Osteoblast (primary cell): Measurements from ENCODE around the gene ZBED4. TPM values are rescaled to one million over a fixed set of nuclear protein-coding genes. Genes with fewer than 3 reads are reported as not detected.
A peak's percentile ranks its signal among the peaks of the same experiment; 100 is the strongest.

Experiments used
- DNase-seq: peaks from one replicate; pipeline ENCODE4 v3.0.0; 2011; ENCODE audit warnings: low spot score, mixed read lengths; ENCODE audit not compliant: insufficient read length; ENCODE audit errors: missing footprints
- H2AFZ ChIP-seq: 2 replicates; pipeline ENCODE4 v1.6.0; 2011; ENCODE audit warnings: mild to moderate bottlenecking, low read length
- H3K27ac ChIP-seq: 2 replicates; pipeline ENCODE4 v1.5.1; 2011; ENCODE audit warnings: mild to moderate bottlenecking, low read depth, low read length, moderate library complexity
- H3K27me3 ChIP-seq: 2 replicates; pipeline ENCODE4 v1.6.0; 2012; ENCODE audit warnings: mild to moderate bottlenecking, control low read depth, inconsistent platforms, low read length, moderate library complexity; ENCODE audit not compliant: insufficient read depth
- H3K36me3 ChIP-seq: 2 replicates; pipeline ENCODE4 v1.5.1; 2011; ENCODE audit warnings: mild to moderate bottlenecking, low read length, control low read depth, moderate library complexity; ENCODE audit not compliant: insufficient read depth
- H3K4me1 ChIP-seq: 2 replicates; pipeline ENCODE4 v1.5.1; 2011; ENCODE audit warnings: mild to moderate bottlenecking, low read length, control low read depth, moderate library complexity; ENCODE audit not compliant: insufficient read depth
- H3K4me2 ChIP-seq: 2 replicates; pipeline ENCODE4 v1.6.0; 2011; ENCODE audit warnings: mild to moderate bottlenecking, low read length; ENCODE audit not compliant: insufficient read depth
- H3K4me3 ChIP-seq: fragments of 200-600 bp; sonication (generic); 3 replicates; pipeline ENCODE4 v1.5.1; 2012; ENCODE audit warnings: mild to moderate bottlenecking, low read length, inconsistent platforms; ENCODE audit not compliant: insufficient read depth
- H3K79me2 ChIP-seq: 2 replicates; pipeline ENCODE4 v1.6.0; 2012; ENCODE audit warnings: mild to moderate bottlenecking, low read length, control low read depth, inconsistent platforms; ENCODE audit not compliant: insufficient read depth
- H3K9me3 ChIP-seq: 2 replicates; pipeline ENCODE4 v1.5.1; 2011; ENCODE audit warnings: low read depth, low read length, control low read depth
- H4K20me1 ChIP-seq: 2 replicates; pipeline ENCODE4 v1.6.0; 2012; ENCODE audit warnings: mild to moderate bottlenecking, low read length, control low read depth; ENCODE audit not compliant: insufficient read depth
- total RNA-seq: library from RNA; depleted of rRNA; stranded (reverse); fragments of >200 nt; gene quantifications from 2 replicates; pipeline ENCODE4 v1.2.3, GENCODE V29; 2012
- TF ChIP-seq, protein P1 (sequence below): IDR thresholded peaks from 2 replicates; pipeline ENCODE4 v1.5.1; 2011; ENCODE audit warnings: mild to moderate bottlenecking, low read depth, low read length, moderate library complexity; ENCODE audit errors: extremely low read depth

ZBED4 gene
- total RNA-seq, 1 donor: 8.3 TPM

DNA sequence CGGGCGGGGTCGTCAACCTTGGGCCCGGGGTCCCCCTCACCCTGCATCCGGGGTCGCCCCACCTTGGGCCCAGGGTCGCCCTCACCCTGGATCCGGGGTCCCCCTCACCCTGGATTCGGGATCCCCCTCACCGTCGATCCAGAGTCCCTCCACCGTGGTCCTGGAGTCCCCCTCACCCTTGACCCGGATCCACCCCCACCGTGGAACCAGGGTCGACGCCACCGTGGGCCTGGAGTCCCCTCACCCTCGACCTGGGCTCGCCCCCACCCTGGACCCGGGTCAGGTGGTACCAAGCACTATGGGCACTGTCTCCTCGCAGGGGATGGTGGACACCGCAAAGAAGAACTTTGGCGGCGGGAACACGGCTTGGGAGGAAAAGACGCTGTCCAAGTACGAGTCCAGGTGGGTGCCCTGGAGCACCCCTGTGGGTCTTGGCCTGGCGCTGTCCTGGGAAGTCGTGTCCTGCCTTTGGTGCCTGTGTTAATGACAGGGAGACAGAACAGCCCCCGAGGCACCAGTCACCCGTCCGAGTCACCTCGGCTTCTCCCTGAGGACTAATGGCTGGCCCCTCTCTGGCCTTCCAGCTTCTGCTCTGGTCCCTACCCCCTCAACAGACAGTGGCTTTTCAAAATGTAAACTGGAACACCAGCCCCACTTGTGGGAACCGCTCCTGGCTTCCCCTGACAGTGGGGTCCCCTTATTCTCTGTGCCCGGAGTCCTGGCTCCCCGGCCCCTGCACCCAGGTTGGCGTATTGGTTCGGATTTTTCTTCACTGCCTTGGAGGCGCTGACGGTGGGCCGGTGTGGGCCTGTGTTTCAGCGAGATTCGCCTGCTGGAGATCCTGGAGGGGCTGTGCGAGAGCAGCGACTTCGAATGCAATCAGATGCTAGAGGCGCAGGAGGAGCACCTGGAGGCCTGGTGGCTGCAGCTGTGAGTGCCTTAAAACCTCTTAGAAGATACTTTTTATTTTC, 65.6 kb downstream of the ZBED4 start:
- TF ChIP-seq, protein P1, sequence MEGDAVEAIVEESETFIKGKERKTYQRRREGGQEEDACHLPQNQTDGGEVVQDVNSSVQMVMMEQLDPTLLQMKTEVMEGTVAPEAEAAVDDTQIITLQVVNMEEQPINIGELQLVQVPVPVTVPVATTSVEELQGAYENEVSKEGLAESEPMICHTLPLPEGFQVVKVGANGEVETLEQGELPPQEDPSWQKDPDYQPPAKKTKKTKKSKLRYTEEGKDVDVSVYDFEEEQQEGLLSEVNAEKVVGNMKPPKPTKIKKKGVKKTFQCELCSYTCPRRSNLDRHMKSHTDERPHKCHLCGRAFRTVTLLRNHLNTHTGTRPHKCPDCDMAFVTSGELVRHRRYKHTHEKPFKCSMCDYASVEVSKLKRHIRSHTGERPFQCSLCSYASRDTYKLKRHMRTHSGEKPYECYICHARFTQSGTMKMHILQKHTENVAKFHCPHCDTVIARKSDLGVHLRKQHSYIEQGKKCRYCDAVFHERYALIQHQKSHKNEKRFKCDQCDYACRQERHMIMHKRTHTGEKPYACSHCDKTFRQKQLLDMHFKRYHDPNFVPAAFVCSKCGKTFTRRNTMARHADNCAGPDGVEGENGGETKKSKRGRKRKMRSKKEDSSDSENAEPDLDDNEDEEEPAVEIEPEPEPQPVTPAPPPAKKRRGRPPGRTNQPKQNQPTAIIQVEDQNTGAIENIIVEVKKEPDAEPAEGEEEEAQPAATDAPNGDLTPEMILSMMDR: no peak
- Histone ChIP-seq H3K27me3 (no peaks in the 10 kb centered on the region), H3K27ac (peak overlapping the region; percentile 45), H3K79me2 (peaks cover 13% of the 10 kb centered on the region), H3K4me1 (peaks cover 7% of the 10 kb centered on the region), H2AFZ (peak overlapping the region; percentile 37), H3K36me3 (peaks cover 20% of the 10 kb centered on the region), H4K20me1 (peaks cover 3% of the 10 kb centered on the region), H3K9me3 (no peaks in the 10 kb centered on the region), H3K4me2 (peak overlapping the region; percentile 92), H3K4me3 (peak overlapping the region; percentile 93)
- peak; percentile 91 for DNase-seq

DNA sequence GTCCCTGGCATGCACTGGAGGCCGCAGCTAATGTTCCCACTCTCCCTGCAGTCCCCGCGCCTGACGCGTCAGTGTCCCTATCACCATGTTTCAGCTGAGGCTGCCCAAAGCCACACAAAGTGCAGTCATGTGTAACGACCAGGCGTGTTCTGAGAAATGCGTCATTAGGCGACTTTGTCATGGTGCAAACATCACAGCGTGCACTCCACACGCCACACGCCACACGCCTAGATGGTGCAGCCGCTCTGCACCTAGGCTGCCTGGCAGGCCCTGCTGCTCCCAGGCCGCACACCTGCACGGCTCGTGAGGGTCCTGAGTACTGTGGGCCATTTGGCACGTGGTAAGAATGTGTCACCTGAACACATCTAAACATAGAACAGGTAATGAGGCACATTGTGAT, 67.2 kb downstream of the ZBED4 start:
- Histone ChIP-seq H3K36me3 (peaks cover 22% of the 10 kb centered on the region), H3K4me2 (no peak overlapping the region), H3K79me2 (peaks cover 13% of the 10 kb centered on the region), H2AFZ (no peak overlapping the region), H3K9me3 (no peaks in the 10 kb centered on the region), H4K20me1 (peaks cover 3% of the 10 kb centered on the region), H3K27me3 (no peaks in the 10 kb centered on the region), H3K4me3 (no peak overlapping the region), H3K27ac (no peak overlapping the region), H3K4me1 (peaks cover 7% of the 10 kb centered on the region)
- TF ChIP-seq, protein P1: no peak
- DNase-seq: no peak

DNA sequence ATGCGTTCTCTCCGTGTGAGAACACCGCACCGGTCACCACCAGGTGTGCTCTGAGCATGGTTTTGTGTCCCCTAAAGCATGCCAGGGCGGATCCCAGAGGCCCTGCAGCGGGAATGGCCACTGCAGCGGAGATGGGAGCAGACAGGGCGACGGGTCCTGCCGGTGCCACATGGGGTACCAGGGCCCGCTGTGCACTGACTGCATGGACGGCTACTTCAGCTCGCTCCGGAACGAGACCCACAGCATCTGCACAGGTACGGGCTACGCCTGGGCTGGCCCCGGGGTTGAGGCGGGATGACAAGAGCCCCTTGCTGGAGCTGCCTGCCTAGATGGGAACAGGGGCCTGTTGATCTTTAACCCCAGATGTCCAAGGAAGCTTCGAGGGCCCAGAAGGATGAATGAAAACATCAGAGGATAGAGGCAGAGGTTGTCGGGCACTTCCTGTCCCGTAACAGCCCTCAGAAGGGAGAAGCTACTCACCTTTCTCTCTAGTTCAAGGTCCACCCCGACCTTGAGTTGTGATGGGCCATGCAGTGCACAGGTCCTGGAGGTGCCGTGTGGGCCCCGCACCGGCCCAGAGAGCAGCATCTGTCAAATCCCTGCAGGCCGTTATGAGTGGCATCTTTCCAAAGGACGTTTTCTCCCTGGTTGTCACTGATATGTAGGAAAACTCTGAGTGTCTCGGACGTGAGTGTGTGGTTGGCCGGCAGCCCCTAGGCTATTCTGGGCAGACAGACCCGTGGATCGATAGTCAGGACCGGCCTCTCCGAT, 68.0 kb downstream of the ZBED4 start:
- H3K4me2 ChIP-seq: no peak overlapping the region

More for the DNA sequence above, 68.0 kb downstream of the ZBED4 start:
- Histone ChIP-seq H3K4me1 (peaks cover 7% of the 10 kb centered on the region), H3K36me3 (peaks cover 22% of the 10 kb centered on the region), H3K9me3 (no peaks in the 10 kb centered on the region), H3K27ac (no peak overlapping the region), H3K27me3 (no peaks in the 10 kb centered on the region), H3K79me2 (peaks cover 13% of the 10 kb centered on the region), H4K20me1 (peaks cover 3% of the 10 kb centered on the region), H2AFZ (no peak overlapping the region), H3K4me3 (no peak overlapping the region)
- TF ChIP-seq, protein P1: no peak
- peak; percentile 42 for DNase-seq
